ENCODE results near the gene SF3B1.
"Not testable (repeated sequence)": the region's sequence is repeated elsewhere in the genome, so short reads cannot be mapped to it uniquely, and the experiment has no call there.

The SF3B1 gene

GRCh38 chr2:197437380-197437779, 2.6 kb upstream of the SF3B1 start:
- no peak for DNase-seq (ENCODE audit: insufficient read length, low spot score)
- FAIRE-seq, result no peak

- DNase-seq (ENCODE audit: insufficient read length, low spot score) (no peak), FAIRE-seq (no peak)
Observed at GRCh38 chr2:197435598-197436420, 981 bp upstream of the SF3B1 start.

GRCh38 chr2:197433780-197434438, 919 bp downstream of the SF3B1 start:
- FAIRE-seq, result peak; percentile 78

GRCh38 chr2:197432527-197432926, 2.3 kb downstream of the SF3B1 start:
- DNase-seq (ENCODE audit: insufficient read length, low spot score); FAIRE-seq: not testable (repeated sequence)

More at GRCh38 chr2:197433780-197434438, 919 bp downstream of the SF3B1 start:
- DNase-seq (ENCODE audit: insufficient read length, low spot score), result no peak

GRCh38 chr2:197431858-197432257, 3.0 kb downstream of the SF3B1 start:
- DNase-seq (ENCODE audit: insufficient read length, low spot score), result no peak
- no peak for FAIRE-seq

GRCh38 chr2:197427986-197428385, 6.8 kb downstream of the SF3B1 start:
- no peak for FAIRE-seq
- DNase-seq (ENCODE audit: insufficient read length, low spot score), result no peak

- FAIRE-seq, result no peak
Observed at GRCh38 chr2:197426723-197427603, 7.9 kb downstream of the SF3B1 start.

GRCh38 chr2:197425550-197425949, 9.3 kb downstream of the SF3B1 start:
- no peak for DNase-seq (ENCODE audit: insufficient read length, low spot score)
- FAIRE-seq, result no peak

More at GRCh38 chr2:197426723-197427603, 7.9 kb downstream of the SF3B1 start:
- DNase-seq (ENCODE audit: insufficient read length, low spot score), result no peak

- FAIRE-seq, result no peak
- no peak for DNase-seq (ENCODE audit: insufficient read length, low spot score)
Observed at GRCh38 chr2:197423307-197423706, 11.5 kb downstream of the SF3B1 start.

- no peak for FAIRE-seq
- DNase-seq (ENCODE audit: insufficient read length, low spot score), result no peak
Observed at GRCh38 chr2:197419438-197419837, 15.4 kb downstream of the SF3B1 start.

- FAIRE-seq, result no peak
Observed at GRCh38 chr2:197416268-197416667, 18.6 kb downstream of the SF3B1 start.

GRCh38 chr2:197414515-197414914, 20.3 kb downstream of the SF3B1 start:
- DNase-seq (ENCODE audit: insufficient read length, low spot score) (no peak), FAIRE-seq (no peak)

More at GRCh38 chr2:197416268-197416667, 18.6 kb downstream of the SF3B1 start:
- no peak for DNase-seq (ENCODE audit: insufficient read length, low spot score)

GRCh38 chr2:197414039-197414438, 20.8 kb downstream of the SF3B1 start:
- no peak for FAIRE-seq

GRCh38 chr2:197405582-197405981, 29.2 kb downstream of the SF3B1 start:
- FAIRE-seq (no peak), DNase-seq (ENCODE audit: insufficient read length, low spot score) (no peak)

More at GRCh38 chr2:197414039-197414438, 20.8 kb downstream of the SF3B1 start:
- no peak for DNase-seq (ENCODE audit: insufficient read length, low spot score)

- FAIRE-seq, result no peak
- DNase-seq (ENCODE audit: insufficient read length, low spot score), result no peak
Observed at GRCh38 chr2:197399887-197400540, 34.8 kb downstream of the SF3B1 start.

- no peak for DNase-seq (ENCODE audit: insufficient read length, low spot score)
- FAIRE-seq, result no peak
Observed at GRCh38 chr2:197398913-197399312, 35.9 kb downstream of the SF3B1 start.

- DNase-seq (ENCODE audit: insufficient read length, low spot score), result no peak
Observed at GRCh38 chr2:197391220-197391717, 43.6 kb downstream of the SF3B1 start.

GRCh38 chr2:197388866-197389587, 45.8 kb downstream of the SF3B1 start:
- FAIRE-seq (no peak), DNase-seq (ENCODE audit: insufficient read length, low spot score) (no peak)

More at GRCh38 chr2:197391220-197391717, 43.6 kb downstream of the SF3B1 start:
- FAIRE-seq, result no peak

- DNase-seq (ENCODE audit: insufficient read length, low spot score) (no peak), FAIRE-seq (no peak)
Observed at GRCh38 chr2:197387179-197387578, 47.6 kb downstream of the SF3B1 start.

Data from GM19239 (cell line).